D721Med (cell line): ENCODE data around the gene SYT14.

Source experiments
- DNase-seq: peaks from one replicate; pipeline ENCODE4 v3.0.0; 2011; ENCODE audit warnings: low spot score; ENCODE audit not compliant: insufficient read length
- FAIRE-seq: peaks from 2 replicates; lab custom pipeline; 2011; peaks lifted over from hg19 to GRCh38; lab: Jason Lieb, UNC
- TF ChIP-seq, protein P1 (sequence below): IDR thresholded peaks from 2 replicates; pipeline ENCODE4 v1.5.1; 2012; ENCODE audit warnings: mild to moderate bottlenecking, control low read depth; ENCODE audit not compliant: insufficient read depth; ENCODE audit errors: missing control alignments

Gene SYT14

DNA sequence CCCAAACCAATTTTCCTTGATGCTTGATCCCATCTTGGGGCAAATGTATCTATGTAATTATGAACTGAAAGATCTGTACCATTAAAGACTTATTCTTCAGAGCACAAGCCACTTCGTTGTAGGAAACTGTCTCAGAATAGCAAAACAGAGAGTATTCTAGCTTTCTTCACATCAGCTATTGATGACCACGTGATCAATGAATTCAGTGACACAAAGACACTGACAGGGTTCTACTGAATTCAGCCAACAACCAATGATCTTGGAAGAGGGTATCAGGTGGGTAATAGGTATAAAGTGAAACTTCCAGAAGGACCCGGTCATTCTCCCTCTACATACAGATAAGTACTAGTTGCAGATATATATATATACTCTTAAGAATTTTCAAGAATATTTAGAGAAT lies 260.8 kb downstream of the SYT14 start:
- DNase-seq = no peak
- TF ChIP-seq, protein P1, sequence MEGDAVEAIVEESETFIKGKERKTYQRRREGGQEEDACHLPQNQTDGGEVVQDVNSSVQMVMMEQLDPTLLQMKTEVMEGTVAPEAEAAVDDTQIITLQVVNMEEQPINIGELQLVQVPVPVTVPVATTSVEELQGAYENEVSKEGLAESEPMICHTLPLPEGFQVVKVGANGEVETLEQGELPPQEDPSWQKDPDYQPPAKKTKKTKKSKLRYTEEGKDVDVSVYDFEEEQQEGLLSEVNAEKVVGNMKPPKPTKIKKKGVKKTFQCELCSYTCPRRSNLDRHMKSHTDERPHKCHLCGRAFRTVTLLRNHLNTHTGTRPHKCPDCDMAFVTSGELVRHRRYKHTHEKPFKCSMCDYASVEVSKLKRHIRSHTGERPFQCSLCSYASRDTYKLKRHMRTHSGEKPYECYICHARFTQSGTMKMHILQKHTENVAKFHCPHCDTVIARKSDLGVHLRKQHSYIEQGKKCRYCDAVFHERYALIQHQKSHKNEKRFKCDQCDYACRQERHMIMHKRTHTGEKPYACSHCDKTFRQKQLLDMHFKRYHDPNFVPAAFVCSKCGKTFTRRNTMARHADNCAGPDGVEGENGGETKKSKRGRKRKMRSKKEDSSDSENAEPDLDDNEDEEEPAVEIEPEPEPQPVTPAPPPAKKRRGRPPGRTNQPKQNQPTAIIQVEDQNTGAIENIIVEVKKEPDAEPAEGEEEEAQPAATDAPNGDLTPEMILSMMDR = no peak
- no peak for FAIRE-seq

DNA sequence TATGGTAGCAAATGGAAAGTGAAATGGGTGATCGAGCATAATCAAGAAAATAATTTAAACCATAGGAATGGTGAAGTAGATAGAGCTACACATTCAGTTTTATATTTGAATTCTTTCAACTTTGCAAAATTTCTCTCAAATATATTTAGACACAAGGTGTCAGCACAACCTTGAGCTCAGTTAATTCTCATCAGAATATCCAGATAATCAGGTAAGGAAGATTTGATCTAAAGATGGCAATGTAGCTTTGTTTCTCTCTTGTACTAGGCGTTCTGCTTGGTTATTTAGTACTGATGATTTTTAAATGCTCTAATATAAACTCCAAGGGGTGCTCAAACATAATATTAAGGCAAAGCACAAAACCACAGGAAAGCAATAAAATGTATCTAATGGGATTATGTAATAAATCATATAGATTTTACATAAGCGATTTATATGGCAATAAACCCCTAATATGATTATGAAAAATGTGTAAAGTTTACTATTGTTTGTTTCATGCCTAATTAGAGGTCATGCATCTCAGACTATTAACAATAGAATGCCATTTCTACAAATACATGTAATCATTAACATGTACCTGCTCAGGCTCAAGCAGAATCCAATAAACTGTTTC lies 262.2 kb downstream of the SYT14 start:
- no peak for DNase-seq
- TF ChIP-seq, protein P1 = peak; percentile 13
- peak; percentile 21 for FAIRE-seq

DNA sequence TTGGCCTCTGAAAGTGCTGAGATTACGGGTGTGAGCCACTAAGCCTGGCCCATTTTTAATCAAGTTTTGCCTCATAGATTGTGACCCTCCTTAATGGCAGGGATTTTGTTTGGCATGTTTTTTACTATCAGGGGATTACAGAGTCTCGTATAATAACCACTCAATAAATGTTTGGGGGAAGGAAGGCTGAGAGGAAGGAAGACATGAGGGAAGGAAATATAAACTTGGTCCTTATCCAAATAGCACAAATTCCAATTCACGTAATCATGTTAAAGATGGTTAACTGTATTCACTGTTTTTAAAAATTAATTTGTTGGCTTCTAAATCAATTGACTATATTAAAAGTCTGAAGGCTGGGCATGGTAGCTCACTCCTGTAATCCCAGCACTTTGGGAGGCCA lies 263.7 kb downstream of the SYT14 start:
- TF ChIP-seq, protein P1 = no peak
- no peak for DNase-seq
- FAIRE-seq = no peak

DNA sequence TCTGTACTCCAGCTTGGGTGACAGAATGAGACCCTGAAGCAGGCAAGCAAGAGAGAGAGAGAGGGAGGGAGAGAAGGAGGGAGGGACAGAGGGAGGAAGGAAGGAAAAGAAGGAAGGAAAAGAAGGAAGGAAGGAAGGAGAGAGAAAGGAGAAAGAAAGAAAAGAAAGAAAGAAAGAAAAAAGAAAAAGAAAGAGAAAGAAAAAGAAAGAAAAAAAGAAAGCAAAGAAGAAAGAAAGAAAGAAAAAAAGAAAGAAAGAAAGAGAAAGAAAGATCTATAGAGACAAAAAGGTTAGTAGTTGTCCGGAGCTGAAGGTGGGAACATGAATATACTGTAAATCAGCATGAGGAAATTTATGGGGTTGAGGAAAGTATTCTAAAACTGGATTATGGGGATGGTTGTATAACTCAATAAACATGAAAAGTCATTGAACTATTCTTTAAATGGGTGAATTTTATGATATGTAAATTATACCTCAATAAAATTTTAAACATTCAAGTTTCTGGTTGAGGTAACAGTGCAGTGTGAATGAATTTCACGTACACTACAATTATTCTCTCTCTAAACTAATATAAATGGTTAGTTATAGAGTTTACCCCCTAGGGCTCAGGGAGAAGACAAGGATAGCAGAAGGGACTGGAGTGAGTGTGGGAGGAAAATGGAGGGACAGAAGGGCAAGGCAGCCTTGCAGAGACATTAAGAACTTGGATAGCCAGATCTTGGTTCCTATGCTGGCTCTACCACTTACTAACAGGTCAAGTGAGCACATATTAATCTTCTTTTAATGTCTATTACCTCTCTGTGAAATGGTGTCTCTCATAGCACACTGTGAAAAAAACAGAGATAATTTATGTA lies 269.8 kb downstream of the SYT14 start:
- DNase-seq = no peak
- TF ChIP-seq, protein P1 = no peak
- FAIRE-seq = no peak

DNA sequence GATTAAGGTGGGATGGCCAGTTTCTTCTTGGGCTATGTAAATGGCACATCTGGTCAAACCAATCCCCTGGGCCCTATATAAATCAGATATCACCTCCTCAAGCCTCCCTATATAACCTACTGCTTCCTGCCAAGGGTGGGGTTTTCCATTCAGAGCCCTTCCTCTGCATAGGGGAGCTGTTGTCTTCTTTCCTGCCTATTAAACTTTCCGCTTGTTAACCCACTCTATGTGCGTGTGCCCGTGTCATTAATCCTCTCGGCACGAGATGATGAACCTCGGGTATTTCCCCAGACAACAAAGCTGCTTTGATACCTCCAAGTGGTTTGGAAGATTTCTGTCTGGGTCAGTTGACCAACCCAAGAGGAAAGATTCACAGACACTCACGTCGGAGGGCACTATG lies 275.3 kb downstream of the SYT14 start:
- no peak for FAIRE-seq
- no peak for DNase-seq
- TF ChIP-seq, protein P1 = no peak

DNA sequence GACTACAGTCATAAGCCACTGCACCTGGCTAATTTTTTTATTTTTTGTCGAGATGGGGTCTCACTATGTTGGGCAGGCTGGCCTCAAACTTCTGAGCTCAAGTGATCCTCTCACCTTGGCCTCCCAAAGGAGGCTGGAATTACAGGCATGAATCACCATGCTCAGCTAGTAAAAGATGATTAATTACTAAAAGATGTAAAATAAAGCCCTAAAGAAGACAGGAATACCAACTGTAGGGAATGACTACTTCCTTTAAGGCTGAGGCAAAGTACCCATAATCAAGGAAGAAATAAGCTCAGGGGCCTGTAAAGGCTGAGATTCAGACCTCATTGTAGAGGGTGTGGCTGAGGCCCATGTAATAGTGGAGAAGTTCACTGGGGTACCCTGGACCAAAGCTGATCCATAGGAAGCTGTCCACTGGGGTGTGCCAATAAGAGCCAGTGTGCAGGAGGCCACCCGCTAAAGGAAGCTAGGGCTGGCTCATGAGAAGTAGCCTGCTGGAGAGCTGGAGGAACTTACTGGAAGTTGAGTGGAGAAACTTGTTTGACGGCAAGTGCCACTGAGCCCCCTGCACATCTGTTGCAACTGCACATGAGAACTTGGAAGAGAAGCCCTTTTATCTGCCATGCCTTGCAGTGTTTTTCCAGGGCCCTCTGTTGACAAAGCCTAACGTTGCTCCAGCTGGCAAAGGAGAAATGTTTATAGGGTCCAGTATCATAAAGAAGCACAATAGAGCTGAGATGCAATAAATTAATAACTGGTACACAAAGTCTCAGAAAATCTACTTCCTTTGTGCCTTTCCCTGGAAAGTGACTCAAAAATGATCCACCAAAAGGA lies 276.8 kb downstream of the SYT14 start:
- DNase-seq (no peak), FAIRE-seq (no peak)
- TF ChIP-seq, protein P1 = no peak
